ENCODE data around the gene RAB36.

DNA sequence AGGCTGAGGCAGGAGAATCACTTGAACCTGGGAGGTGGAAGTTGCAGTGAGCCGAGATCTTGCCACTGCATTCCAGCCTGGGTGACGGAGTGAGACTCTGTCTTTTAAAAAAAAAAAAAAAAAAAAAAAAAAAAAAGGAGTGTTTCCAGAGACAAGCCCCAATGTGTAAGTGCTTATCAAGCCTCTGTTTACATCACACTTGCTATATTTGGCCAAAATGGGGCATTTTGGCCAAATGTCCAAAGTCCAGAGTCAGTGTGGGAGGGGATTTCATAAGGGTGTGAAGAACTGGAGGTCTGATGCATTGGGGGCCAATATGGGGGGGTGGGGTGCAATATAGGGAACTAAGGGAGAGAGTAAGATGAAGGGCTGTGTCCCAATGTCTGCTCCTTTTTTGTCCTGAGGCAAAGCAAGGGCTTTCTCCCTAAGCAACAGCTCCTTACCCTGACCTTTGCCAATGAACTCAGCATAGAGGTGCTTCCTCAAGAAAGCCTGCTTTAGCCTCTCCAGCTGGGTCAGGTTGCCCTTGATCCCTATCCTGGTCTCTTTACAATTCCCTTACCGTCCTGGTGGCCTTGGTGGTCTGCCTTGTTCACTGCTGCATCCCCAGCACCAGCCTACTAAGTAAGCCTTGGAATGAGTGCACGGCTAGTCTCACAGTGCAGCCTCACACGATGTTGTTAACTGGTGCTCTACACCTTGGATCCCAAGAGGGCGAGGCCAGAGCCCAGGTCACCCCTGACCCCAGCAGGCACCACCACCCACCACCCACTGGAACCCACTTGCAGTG, 21.0 kb downstream of the RAB36 start:
- TF ChIP-seq, protein P1, sequence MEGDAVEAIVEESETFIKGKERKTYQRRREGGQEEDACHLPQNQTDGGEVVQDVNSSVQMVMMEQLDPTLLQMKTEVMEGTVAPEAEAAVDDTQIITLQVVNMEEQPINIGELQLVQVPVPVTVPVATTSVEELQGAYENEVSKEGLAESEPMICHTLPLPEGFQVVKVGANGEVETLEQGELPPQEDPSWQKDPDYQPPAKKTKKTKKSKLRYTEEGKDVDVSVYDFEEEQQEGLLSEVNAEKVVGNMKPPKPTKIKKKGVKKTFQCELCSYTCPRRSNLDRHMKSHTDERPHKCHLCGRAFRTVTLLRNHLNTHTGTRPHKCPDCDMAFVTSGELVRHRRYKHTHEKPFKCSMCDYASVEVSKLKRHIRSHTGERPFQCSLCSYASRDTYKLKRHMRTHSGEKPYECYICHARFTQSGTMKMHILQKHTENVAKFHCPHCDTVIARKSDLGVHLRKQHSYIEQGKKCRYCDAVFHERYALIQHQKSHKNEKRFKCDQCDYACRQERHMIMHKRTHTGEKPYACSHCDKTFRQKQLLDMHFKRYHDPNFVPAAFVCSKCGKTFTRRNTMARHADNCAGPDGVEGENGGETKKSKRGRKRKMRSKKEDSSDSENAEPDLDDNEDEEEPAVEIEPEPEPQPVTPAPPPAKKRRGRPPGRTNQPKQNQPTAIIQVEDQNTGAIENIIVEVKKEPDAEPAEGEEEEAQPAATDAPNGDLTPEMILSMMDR (IDR thresholded peaks at IDR 0.05 in 4 of 5, conservative IDR thresholded peaks at IDR 0.05 in 1 of 5) = no peak
- no peak for TF ChIP-seq POLR2A (IDR thresholded peaks at IDR 0.05)

Data from gastrocnemius medialis (tissue), 4 donors.